ENCODE data around the gene SERPING1.

Gene SERPING1

DNA sequence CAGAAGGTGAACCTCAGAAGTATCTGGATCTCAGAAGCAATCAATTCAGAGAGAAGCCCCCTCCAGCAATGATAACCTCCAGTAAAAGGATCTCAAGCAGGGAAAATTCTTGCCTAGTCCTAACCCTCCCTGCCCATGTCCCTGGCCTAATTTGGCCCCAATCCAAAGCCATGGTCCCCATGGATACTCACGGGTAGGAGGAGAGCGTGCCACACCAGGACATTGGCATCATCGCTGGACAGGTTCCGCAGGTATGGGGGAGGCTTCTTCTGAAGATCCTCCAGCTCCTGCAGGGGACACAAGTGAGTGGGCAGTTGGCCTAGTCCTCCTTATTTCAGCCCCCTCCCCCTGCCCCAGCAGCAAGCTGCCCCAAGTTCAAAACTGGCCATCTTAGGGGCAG lies 37.3 kb upstream of the SERPING1 start:
- DNase-seq (ENCODE audit: low read depth): no peak
- no peak overlapping the region for H3K4me3 ChIP-seq (replicated peaks; ENCODE audit: low read depth, low read length)
- TF ChIP-seq, protein P1, sequence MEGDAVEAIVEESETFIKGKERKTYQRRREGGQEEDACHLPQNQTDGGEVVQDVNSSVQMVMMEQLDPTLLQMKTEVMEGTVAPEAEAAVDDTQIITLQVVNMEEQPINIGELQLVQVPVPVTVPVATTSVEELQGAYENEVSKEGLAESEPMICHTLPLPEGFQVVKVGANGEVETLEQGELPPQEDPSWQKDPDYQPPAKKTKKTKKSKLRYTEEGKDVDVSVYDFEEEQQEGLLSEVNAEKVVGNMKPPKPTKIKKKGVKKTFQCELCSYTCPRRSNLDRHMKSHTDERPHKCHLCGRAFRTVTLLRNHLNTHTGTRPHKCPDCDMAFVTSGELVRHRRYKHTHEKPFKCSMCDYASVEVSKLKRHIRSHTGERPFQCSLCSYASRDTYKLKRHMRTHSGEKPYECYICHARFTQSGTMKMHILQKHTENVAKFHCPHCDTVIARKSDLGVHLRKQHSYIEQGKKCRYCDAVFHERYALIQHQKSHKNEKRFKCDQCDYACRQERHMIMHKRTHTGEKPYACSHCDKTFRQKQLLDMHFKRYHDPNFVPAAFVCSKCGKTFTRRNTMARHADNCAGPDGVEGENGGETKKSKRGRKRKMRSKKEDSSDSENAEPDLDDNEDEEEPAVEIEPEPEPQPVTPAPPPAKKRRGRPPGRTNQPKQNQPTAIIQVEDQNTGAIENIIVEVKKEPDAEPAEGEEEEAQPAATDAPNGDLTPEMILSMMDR (IDR thresholded peaks at IDR 0.05; ENCODE audit: low read length, missing control alignments): no peak

DNA sequence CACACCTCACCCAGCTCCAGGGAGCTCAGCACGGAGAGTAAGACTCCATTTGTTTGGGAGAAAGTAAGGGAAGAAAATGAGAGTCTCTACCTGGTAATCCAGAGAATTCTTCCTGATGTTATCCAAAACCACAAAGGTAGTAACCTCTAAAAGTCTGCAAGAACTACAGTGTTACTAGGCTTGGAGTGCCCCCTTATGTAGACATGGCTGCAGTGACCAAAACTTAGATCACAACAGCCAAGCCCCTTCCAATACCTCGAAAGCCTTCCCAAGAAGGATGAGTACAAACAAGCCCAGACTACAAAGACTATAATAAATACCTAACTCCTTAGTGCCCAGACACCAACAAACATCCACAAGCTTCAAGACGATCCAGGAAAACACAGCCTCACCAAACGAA lies 34.9 kb upstream of the SERPING1 start:
- TF ChIP-seq, protein P1 (IDR thresholded peaks at IDR 0.05; ENCODE audit: low read length, missing control alignments): no peak
- no peak overlapping the region for H3K4me3 ChIP-seq (replicated peaks; ENCODE audit: low read depth, low read length)
- no peak for DNase-seq (ENCODE audit: low read depth)

DNA sequence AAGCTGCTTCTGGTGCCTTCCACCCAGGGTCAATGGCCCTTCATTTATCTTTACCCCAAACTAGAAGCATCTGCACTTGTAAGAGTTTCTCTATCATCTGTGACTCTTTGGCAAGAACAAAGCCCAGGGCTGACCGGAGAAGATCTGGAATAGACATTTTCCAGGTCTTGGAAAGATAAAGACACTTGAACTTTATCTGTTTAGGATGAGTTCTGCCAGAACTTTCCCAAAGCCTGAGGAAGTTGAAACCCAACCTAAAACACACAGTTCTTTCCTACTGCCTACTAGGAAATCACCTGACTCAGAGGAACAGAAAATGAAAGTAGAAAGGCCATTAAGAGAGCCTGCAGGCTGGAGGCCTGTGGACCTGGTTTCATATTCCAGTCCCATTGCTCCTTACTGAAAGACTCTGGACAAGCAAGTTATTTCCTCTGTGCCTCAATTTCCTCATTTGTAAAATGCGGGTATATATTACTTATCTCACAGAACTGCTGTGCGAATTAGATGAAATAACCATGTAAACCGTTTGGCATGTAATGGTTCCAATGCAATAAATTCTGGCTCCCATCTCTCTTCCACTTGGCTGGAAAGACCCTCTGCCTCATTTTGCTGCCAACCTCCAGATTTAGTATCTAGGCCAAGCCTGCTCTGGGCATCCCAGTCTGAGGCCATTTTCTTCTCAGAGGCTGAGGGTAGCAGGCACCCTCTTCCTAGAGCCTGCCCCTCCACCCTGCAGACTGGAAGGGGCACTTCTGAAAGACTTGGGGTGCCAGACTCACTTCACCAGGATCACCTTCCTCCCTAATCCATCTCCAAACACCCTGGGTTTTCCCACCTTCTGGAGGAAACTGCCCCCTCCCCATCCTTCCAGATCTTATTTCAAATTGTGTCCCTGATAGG lies 31.2 kb upstream of the SERPING1 start:
- peak; percentile 44 for DNase-seq (ENCODE audit: low read depth)
- TF ChIP-seq, protein P1 (IDR thresholded peaks at IDR 0.05; ENCODE audit: low read length, missing control alignments): no peak
- H3K4me3 ChIP-seq (replicated peaks; ENCODE audit: low read depth, low read length): peak overlapping the region; percentile 79

DNA sequence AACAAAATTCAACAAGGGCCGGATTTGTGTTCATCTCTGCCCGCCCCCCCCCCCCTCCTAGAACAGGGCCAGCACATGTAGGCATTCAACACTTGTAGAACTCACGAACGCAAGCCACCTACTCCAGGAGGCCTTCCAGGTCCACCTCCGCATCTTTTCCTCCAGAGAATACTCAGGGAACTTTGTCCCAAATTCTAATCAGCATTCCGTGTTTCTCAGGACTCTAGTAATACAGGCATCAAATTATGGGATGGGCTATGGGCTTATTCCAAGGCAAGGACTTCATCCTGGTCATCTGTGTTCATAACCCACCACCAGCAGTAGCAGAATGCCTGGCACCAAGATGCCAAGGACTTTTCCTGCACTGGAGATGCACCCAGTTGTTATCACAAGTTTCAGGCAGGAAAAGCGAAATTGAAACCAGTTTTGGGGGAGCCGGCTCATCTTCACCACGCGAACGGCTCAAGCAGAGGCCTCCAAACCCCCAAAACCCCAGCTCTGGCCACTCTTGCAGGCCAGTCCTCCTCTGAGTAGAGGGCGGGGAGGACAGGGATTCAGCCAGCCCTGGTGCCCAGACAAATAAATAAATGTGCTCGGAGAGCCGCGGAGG lies 30.5 kb upstream of the SERPING1 start:
- DNase-seq (ENCODE audit: low read depth): peak; percentile 14
- peak overlapping the region; percentile 79 for H3K4me3 ChIP-seq (replicated peaks; ENCODE audit: low read depth, low read length)

DNA sequence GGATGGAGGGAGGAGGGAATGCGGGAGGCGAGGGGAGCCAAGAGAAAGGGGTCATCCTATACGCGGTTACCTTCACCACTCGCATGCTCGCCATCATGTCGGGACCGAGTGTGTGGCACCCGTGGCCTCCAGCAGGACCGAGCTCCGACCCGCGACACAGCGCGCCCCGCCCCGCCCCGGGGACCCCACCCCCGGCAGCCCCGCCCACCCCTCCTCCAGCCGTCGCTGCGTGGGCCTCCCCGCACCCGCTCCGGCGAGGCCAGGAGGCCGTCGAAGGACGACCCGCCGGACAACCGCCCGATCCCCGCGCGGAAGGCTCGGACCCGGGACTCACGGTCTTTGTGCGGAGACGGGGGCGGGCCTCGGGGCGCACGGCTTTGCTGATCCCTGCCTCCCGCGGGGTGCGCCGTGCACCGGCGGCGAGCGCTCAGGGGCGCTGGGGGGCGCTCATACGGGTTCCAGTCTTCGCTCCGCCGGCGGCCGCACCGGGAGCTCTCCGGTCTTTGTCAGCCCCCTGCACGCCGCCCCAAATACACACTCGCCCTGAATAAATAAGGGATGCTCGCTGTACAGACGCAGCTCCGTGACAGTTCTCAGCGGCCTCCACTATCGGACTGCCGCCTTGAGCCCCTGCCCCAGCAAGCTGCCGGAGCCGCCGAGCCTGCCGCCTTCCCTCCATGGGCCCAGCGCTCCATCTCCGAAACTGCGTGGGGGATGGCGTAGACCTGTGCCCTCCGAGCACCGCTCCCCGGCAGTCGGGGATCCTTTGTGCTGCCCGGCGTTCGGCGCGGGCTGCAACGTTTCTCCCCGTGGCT lies 29.8 kb upstream of the SERPING1 start, which contains the start of gene UBE2L6:
UBE2L6 (minus strand) TSS at position 158 of the 815 bp plus-strand sequence; CDS start at position 97, 61 bp downstream.
- H3K4me3 ChIP-seq (replicated peaks; ENCODE audit: low read depth, low read length): peak within 1 kb of the TSS; percentile 79
- no peak for DNase-seq (ENCODE audit: low read depth)

More for the DNA sequence above, 30.5 kb upstream of the SERPING1 start:
- TF ChIP-seq, protein P1 (IDR thresholded peaks at IDR 0.05; ENCODE audit: low read length, missing control alignments): no peak

DNA sequence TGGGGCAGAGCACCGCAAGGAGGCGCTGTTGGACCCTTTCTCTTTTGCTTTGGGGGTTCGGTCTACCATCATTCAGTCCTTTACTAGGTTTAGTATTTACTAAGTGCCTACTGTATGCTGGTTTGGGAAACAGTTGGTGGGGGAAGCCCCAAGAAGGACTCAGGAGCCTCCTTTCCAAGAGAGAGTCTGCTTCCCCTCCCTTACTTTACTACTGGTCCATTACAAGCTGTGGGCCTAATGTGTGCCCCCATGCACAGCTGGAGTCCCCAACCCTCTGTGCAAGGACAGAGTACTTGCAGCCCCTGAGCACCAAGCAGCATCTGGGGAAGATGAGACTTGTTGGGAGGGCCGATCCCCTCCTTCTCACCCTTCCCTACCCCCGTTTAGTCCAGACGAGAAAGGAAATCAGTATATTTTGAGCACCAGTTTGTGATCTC lies 29.1 kb upstream of the SERPING1 start:
- H3K4me3 ChIP-seq (replicated peaks; ENCODE audit: low read depth, low read length): peak overlapping the region; percentile 79
- TF ChIP-seq, protein P1 (IDR thresholded peaks at IDR 0.05; ENCODE audit: low read length, missing control alignments): peak; percentile 88
- DNase-seq (ENCODE audit: low read depth): peak; percentile 81

More for the DNA sequence above, 29.8 kb upstream of the SERPING1 start, which contains the start of gene UBE2L6:
- TF ChIP-seq, protein P1 (IDR thresholded peaks at IDR 0.05; ENCODE audit: low read length, missing control alignments): no peak
